Stimulated activated CD8-positive, alpha-beta memory T cell treated with anti-CD3 and anti-CD28 coated beads, Interleukin-4, amount 100 ng/mL, for 24 hours (primary cell): Measurements from ENCODE around the gene ZNF217.

ENCODE experiments used
- DNase-seq: peaks from one replicate; pipeline ENCODE4 v3.0.0-alpha.2; 2020; ENCODE audit warnings: low read depth

Gene ZNF217

GRCh38 chr20:53582574-53583351 is 10.9 kb downstream of the ZNF217 start:
- no peak for DNase-seq

GRCh38 chr20:53582251-53582570 is 11.4 kb downstream of the ZNF217 start:
- no peak for DNase-seq

- no peak for DNase-seq
Measured at GRCh38 chr20:53581444-53582250, 12.0 kb downstream of the ZNF217 start.

GRCh38 chr20:53580376-53581111 is 13.1 kb downstream of the ZNF217 start:
- no peak for DNase-seq

- no peak for DNase-seq
Measured at GRCh38 chr20:53579581-53580375, 13.9 kb downstream of the ZNF217 start.

GRCh38 chr20:53579266-53579580 is 14.4 kb downstream of the ZNF217 start:
- no peak for DNase-seq

- DNase-seq: no peak
Measured at GRCh38 chr20:53578492-53579222, 15.0 kb downstream of the ZNF217 start.

GRCh38 chr20:53576586-53577318 is 16.9 kb downstream of the ZNF217 start:
- DNase-seq: no peak

GRCh38 chr20:53576195-53576580 is 17.5 kb downstream of the ZNF217 start:
- no peak for DNase-seq

GRCh38 chr20:53575481-53576194 is 18.0 kb downstream of the ZNF217 start:
- DNase-seq: no peak

- no peak for DNase-seq
Measured at GRCh38 chr20:53574819-53575218, 18.8 kb downstream of the ZNF217 start.

- DNase-seq: no peak
Measured at GRCh38 chr20:53574259-53574789, 19.3 kb downstream of the ZNF217 start.

GRCh38 chr20:53571555-53572286 is 21.9 kb downstream of the ZNF217 start:
- no peak for DNase-seq

GRCh38 chr20:53570446-53571276 is 23.0 kb downstream of the ZNF217 start:
- no peak for DNase-seq

- DNase-seq: no peak
Measured at GRCh38 chr20:53569606-53570307, 23.9 kb downstream of the ZNF217 start.

- no peak for DNase-seq
Measured at GRCh38 chr20:53569005-53569404, 24.6 kb downstream of the ZNF217 start.

GRCh38 chr20:53568351-53568750 is 25.3 kb downstream of the ZNF217 start:
- DNase-seq: no peak
